ENCODE results near the gene PLA2G2E. TPM values are rescaled to one million over a fixed set of nuclear protein-coding genes. Genes with fewer than 3 reads are reported as not detected.

Gene PLA2G2E
- total RNA-seq, 1 donor from 2014 or later: not detected

DNA sequence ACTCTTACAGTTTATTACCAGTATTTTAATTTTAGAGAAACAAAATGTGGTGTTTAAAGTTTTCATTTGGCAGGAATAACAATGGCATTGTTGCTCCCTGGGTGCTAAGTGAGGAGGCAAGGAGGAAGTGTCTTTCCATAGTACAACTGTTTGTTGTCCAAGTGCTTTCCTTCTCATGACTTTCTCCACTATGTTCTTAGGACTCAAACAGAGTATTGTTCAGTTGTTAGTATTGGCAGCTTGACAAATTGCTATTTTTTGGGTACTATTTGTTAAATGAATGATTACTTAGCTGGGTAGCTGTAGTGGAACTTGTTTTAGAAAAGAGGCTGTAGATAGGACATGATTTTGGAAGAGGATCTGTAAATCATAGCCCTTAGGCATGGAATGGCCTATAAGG, 33.8 kb downstream of the PLA2G2E start:
- H3K9ac ChIP-seq (ENCODE audit: low read length): no peak overlapping the region
- no peaks in the 10 kb centered on the region for H3K27me3 ChIP-seq (ENCODE audit: insufficient read depth, low read length)
- Mint-ChIP-seq H3K36me3 (ENCODE audit: low read depth, unreplicated experiment) (peaks cover 8% of the 10 kb centered on the region), H3K27me3 (ENCODE audit: low read depth, unreplicated experiment) (no peaks in the 10 kb centered on the region), H3K27ac (ENCODE audit: unreplicated experiment) (no peak overlapping the region), H3K4me3 (ENCODE audit: unreplicated experiment) (no peak overlapping the region), H3K4me1 (ENCODE audit: low read depth, unreplicated experiment) (peaks cover 11% of the 10 kb centered on the region), H3K9me3 (ENCODE audit: unreplicated experiment) (no peaks in the 10 kb centered on the region)
- DNase-seq (ENCODE audit: low read depth): no peak
- H3K9me3 ChIP-seq (ENCODE audit: insufficient read depth, low read depth, low read length): no peaks in the 10 kb centered on the region
- no peak for FAIRE-seq
- no peak overlapping the region for H3K4me3 ChIP-seq (ENCODE audit: insufficient read depth, low read depth, low read length)
- H3K4me2 ChIP-seq (ENCODE audit: low read length): no peak overlapping the region
- peaks cover 15% of the 10 kb centered on the region for H3K36me3 ChIP-seq (ENCODE audit: insufficient read depth, low read length)
- no peak for TF ChIP-seq EZH2 (IDR thresholded peaks at IDR 0.05; ENCODE audit: insufficient read depth, low read length)
- TF ChIP-seq, protein P1, sequence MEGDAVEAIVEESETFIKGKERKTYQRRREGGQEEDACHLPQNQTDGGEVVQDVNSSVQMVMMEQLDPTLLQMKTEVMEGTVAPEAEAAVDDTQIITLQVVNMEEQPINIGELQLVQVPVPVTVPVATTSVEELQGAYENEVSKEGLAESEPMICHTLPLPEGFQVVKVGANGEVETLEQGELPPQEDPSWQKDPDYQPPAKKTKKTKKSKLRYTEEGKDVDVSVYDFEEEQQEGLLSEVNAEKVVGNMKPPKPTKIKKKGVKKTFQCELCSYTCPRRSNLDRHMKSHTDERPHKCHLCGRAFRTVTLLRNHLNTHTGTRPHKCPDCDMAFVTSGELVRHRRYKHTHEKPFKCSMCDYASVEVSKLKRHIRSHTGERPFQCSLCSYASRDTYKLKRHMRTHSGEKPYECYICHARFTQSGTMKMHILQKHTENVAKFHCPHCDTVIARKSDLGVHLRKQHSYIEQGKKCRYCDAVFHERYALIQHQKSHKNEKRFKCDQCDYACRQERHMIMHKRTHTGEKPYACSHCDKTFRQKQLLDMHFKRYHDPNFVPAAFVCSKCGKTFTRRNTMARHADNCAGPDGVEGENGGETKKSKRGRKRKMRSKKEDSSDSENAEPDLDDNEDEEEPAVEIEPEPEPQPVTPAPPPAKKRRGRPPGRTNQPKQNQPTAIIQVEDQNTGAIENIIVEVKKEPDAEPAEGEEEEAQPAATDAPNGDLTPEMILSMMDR (IDR thresholded peaks at IDR 0.05; ENCODE audit: insufficient read depth, low read depth, low read length): no peak
- no peak overlapping the region for H2AFZ ChIP-seq (ENCODE audit: low read depth, low read length)
- H3K27ac ChIP-seq (ENCODE audit: low read depth, low read length): no peak overlapping the region
- H4K20me1 ChIP-seq (ENCODE audit: insufficient read depth, low read length): peaks cover 82% of the 10 kb centered on the region
- H3K79me2 ChIP-seq (ENCODE audit: insufficient read depth, low read length): peaks cover 97% of the 10 kb centered on the region
- peaks cover 15% of the 10 kb centered on the region for H3K4me1 ChIP-seq (ENCODE audit: insufficient read depth, low read length)

DNA sequence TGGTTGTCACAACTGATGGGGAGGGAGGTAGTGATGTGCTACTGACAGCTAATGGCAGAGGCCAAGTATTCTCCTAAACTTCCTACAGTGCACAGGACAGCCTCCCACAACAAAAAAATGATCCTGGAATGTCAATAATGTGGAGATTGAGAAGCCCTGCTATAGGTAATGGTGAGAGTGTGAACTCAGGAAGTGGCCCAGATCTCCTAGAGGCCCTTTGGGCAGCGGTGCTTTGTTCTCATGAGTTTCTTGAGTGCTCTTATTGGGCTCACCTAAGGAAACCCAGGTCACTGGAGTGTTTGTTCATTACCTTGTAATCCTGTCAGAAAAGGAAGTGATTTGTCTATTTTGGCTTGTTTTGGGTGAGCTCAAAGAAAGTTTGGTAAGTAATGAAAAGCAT, 35.3 kb downstream of the PLA2G2E start:
- peaks cover 23% of the 10 kb centered on the region for H3K4me1 ChIP-seq (ENCODE audit: insufficient read depth, low read length)
- DNase-seq (ENCODE audit: low read depth) (no peak), FAIRE-seq (no peak)
- H3K9me3 ChIP-seq (ENCODE audit: insufficient read depth, low read depth, low read length): no peaks in the 10 kb centered on the region
- H3K4me3 ChIP-seq (ENCODE audit: insufficient read depth, low read depth, low read length): no peak overlapping the region
- no peak overlapping the region for H2AFZ ChIP-seq (ENCODE audit: low read depth, low read length)
- peaks cover 88% of the 10 kb centered on the region for H4K20me1 ChIP-seq (ENCODE audit: insufficient read depth, low read length)
- Mint-ChIP-seq H3K4me3 (ENCODE audit: unreplicated experiment) (no peak overlapping the region), H3K36me3 (ENCODE audit: low read depth, unreplicated experiment) (peaks cover 8% of the 10 kb centered on the region), H3K9me3 (ENCODE audit: unreplicated experiment) (peaks cover 1% of the 10 kb centered on the region), H3K4me1 (ENCODE audit: low read depth, unreplicated experiment) (peaks cover 23% of the 10 kb centered on the region), H3K27ac (ENCODE audit: unreplicated experiment) (no peak overlapping the region), H3K27me3 (ENCODE audit: low read depth, unreplicated experiment) (no peaks in the 10 kb centered on the region)
- H3K36me3 ChIP-seq (ENCODE audit: insufficient read depth, low read length): peaks cover 13% of the 10 kb centered on the region
- no peak overlapping the region for H3K4me2 ChIP-seq (ENCODE audit: low read length)
- H3K9ac ChIP-seq (ENCODE audit: low read length): no peak overlapping the region
- TF ChIP-seq EZH2 (IDR thresholded peaks at IDR 0.05; ENCODE audit: insufficient read depth, low read length): no peak
- TF ChIP-seq, protein P1 (IDR thresholded peaks at IDR 0.05; ENCODE audit: insufficient read depth, low read depth, low read length): no peak
- peaks cover 98% of the 10 kb centered on the region for H3K79me2 ChIP-seq (ENCODE audit: insufficient read depth, low read length)
- no peaks in the 10 kb centered on the region for H3K27me3 ChIP-seq (ENCODE audit: insufficient read depth, low read length)
- no peak overlapping the region for H3K27ac ChIP-seq (ENCODE audit: low read depth, low read length)

DNA sequence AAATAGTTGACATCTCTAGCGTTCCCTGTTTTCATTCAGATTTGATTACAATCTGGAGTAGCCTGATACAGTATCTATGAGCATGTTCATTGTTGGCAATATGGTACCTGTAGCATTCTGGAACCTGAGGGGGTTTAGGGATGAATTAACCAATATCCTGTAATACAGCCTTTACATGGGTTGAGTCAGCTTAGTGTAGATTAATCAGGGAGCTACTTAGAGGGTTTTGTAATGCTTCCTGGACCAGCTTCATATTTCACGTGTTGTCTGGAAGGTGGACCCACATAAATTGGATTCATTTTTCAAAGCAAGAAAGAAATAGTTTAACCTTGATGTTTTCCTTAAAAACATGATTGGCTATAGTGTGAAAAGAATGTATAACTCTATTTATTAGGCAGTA, 37.6 kb downstream of the PLA2G2E start:
- Mint-ChIP-seq H3K27ac (ENCODE audit: unreplicated experiment) (no peak overlapping the region), H3K9me3 (ENCODE audit: unreplicated experiment) (peaks cover 2% of the 10 kb centered on the region), H3K36me3 (ENCODE audit: low read depth, unreplicated experiment) (peaks cover 5% of the 10 kb centered on the region), H3K27me3 (ENCODE audit: low read depth, unreplicated experiment) (no peaks in the 10 kb centered on the region), H3K4me1 (ENCODE audit: low read depth, unreplicated experiment) (peaks cover 18% of the 10 kb centered on the region), H3K4me3 (ENCODE audit: unreplicated experiment) (no peak overlapping the region)
- H3K4me3 ChIP-seq (ENCODE audit: insufficient read depth, low read depth, low read length): no peak overlapping the region
- H3K79me2 ChIP-seq (ENCODE audit: insufficient read depth, low read length): peaks cover 82% of the 10 kb centered on the region
- no peak overlapping the region for H2AFZ ChIP-seq (ENCODE audit: low read depth, low read length)
- no peak overlapping the region for H3K9ac ChIP-seq (ENCODE audit: low read length)
- DNase-seq (ENCODE audit: low read depth) (no peak), FAIRE-seq (no peak)
- H3K27me3 ChIP-seq (ENCODE audit: insufficient read depth, low read length): no peaks in the 10 kb centered on the region
- TF ChIP-seq EZH2 (IDR thresholded peaks at IDR 0.05; ENCODE audit: insufficient read depth, low read length): no peak
- TF ChIP-seq, protein P1 (IDR thresholded peaks at IDR 0.05; ENCODE audit: insufficient read depth, low read depth, low read length): no peak
- no peak overlapping the region for H3K4me2 ChIP-seq (ENCODE audit: low read length)
- no peaks in the 10 kb centered on the region for H3K9me3 ChIP-seq (ENCODE audit: insufficient read depth, low read depth, low read length)
- H4K20me1 ChIP-seq (ENCODE audit: insufficient read depth, low read length): peaks cover 72% of the 10 kb centered on the region
- H3K36me3 ChIP-seq (ENCODE audit: insufficient read depth, low read length): peaks cover 3% of the 10 kb centered on the region
- H3K4me1 ChIP-seq (ENCODE audit: insufficient read depth, low read length): peaks cover 19% of the 10 kb centered on the region
- no peak overlapping the region for H3K27ac ChIP-seq (ENCODE audit: low read depth, low read length)
